Neural progenitor cell (in vitro differentiated cells): ENCODE measurements around the gene WBP4.
"Not testable (repeated sequence)": the region's sequence is repeated elsewhere in the genome, so short reads cannot be mapped to it uniquely, and the experiment has no call there.

Source experiments
- CTCF ChIP-seq: fragments of 200-600 bp; sonication (generic); IDR thresholded peaks from 2 replicates; pipeline ENCODE4 v1.5.1; 2017; ENCODE audit warnings: antibody characterized with exemption, mild to moderate bottlenecking
- EZH2 ChIP-seq: fragments of 200-600 bp; sonication (generic); IDR thresholded peaks from 2 replicates; pipeline ENCODE4 v1.6.1; 2017; ENCODE audit warnings: antibody characterized with exemption, mild to moderate bottlenecking, moderate library complexity
- EZH2phosphoT487 ChIP-seq: fragments of 200-600 bp; sonication (generic); IDR thresholded peaks from 2 replicates; pipeline ENCODE4 v1.6.1; 2017; ENCODE audit warnings: antibody characterized with exemption

DNA sequence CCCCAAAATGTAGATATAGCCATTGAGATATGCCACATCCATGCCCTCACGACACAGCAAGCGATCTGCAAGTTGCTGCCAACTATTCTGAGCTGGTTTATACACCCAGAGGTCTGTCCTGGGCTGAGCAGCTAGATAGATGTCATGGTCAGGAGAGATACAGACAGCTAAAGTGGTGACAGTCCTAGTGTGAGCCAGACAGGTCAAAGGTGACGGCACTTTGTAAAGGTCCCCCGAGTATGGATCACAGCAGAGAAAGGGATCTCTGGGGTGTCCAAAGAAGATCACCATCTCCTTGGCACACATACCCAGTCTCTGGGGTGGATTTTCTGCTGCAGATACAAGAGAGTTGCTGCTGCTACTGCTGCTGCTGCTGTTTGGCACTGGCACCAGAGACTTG lies 69.9 kb downstream of the WBP4 start:
- TF ChIP-seq CTCF, EZH2, EZH2phosphoT487: not testable (repeated sequence)
